Omental fat pad (tissue), 4 donors: ENCODE data around the gene OR51G1. TPM values are rescaled to one million over a fixed set of nuclear protein-coding genes. Genes with fewer than 3 reads are reported as not detected.
"Not testable (repeated sequence)": the region's sequence is repeated elsewhere in the genome, so short reads cannot be mapped to it uniquely, and the experiment has no call there.

ENCODE experiments used
- ATAC-seq: fragments of 150-250 bp; one replicate; pipeline ENCODE4 v1.9.1; 2016; ENCODE audit warnings: mild to moderate bottlenecking, moderate library complexity; ENCODE audit not compliant: low FRiP score
- DNase-seq: peaks from one replicate; pipeline ENCODE4 v3.0.0-alpha.2; 2019; ENCODE audit warnings: low spot score
- CTCF ChIP-seq, 3 donors: fragments of 450-650 bp; IDR thresholded peaks; one replicate each; pipeline ENCODE4 v1.5.1; 2016 to 2017; ENCODE audit warnings: antibody characterized with exemption in 3 of 3, mild to moderate bottlenecking in 3 of 3, moderate library complexity in 2 of 3
- total RNA-seq, 4 donors: library from RNA; depleted of rRNA; stranded (reverse); fragments of >200 nt; gene quantifications; one replicate each; pipeline ENCODE4 v1.1.0, GENCODE V29; 2016

Gene OR51G1
- not detected for total RNA-seq

- ATAC-seq (no peak), DNase-seq (no peak)
- no peak for TF ChIP-seq CTCF (IDR thresholded peaks at IDR 0.05)
Observed at GRCh38 chr11:4924239-4924638, at the start of gene OR51G1. OR51G1 (minus strand) TSS chr11:4924339; CDS start chr11:4924339, 0 bp downstream.

- DNase-seq, result no peak
- ATAC-seq, result no peak
- TF ChIP-seq CTCF (IDR thresholded peaks at IDR 0.05), result no peak
Observed at GRCh38 chr11:4962816-4963215, 38.7 kb upstream of the OR51G1 start.

- DNase-seq, result no peak
- ATAC-seq, result no peak
- no peak for TF ChIP-seq CTCF (IDR thresholded peaks at IDR 0.05)
Observed at GRCh38 chr11:4960877-4961276, 36.7 kb upstream of the OR51G1 start.

- TF ChIP-seq CTCF (IDR thresholded peaks at IDR 0.05), result no peak
- ATAC-seq (no peak), DNase-seq (no peak)
Observed at GRCh38 chr11:4957396-4957795, 33.3 kb upstream of the OR51G1 start.

- ATAC-seq, DNase-seq: not testable (repeated sequence)
Observed at GRCh38 chr11:4955613-4956012, 31.5 kb upstream of the OR51G1 start, which contains the start of gene OR51A2. OR51A2 (minus strand) TSS chr11:4955713; CDS start chr11:4955713, 0 bp downstream.

- no peak for DNase-seq
- TF ChIP-seq CTCF (IDR thresholded peaks at IDR 0.05), result no peak
Observed at GRCh38 chr11:4947505-4947904, 23.4 kb upstream of the OR51G1 start, which contains the start of gene OR51A4. OR51A4 (minus strand) TSS chr11:4947605; CDS start chr11:4947100, 505 bp downstream.

GRCh38 chr11:4936745-4937144 is 12.6 kb upstream of the OR51G1 start:
- no peak for ATAC-seq
- DNase-seq, result no peak
- no peak for TF ChIP-seq CTCF (IDR thresholded peaks at IDR 0.05)

More at GRCh38 chr11:4947505-4947904, 23.4 kb upstream of the OR51G1 start, which contains the start of gene OR51A4:
- no peak for ATAC-seq
